Measurements from ENCODE around the gene PRKCE. TPM values are rescaled to one million over a fixed set of nuclear protein-coding genes. Genes with fewer than 3 reads are reported as not detected.
A peak's percentile ranks its signal among the peaks of the same experiment; 100 is the strongest.

PRKCE gene
- total RNA-seq, 1 donor from 2014 or later = 23.1 TPM

GRCh38 chr2:45724335-45724734 lies 72.9 kb downstream of the PRKCE start:
- DNase-seq (ENCODE audit: low read depth, low spot score) = no peak

GRCh38 chr2:45725731-45726130 lies 74.3 kb downstream of the PRKCE start:
- no peak for DNase-seq (ENCODE audit: low read depth, low spot score)

GRCh38 chr2:45726188-45726587 lies 74.7 kb downstream of the PRKCE start:
- DNase-seq (ENCODE audit: low read depth, low spot score) = no peak

- DNase-seq (ENCODE audit: low read depth, low spot score) = no peak
Observed at GRCh38 chr2:45728458-45728942, 77.0 kb downstream of the PRKCE start.

GRCh38 chr2:45729753-45730512 lies 78.5 kb downstream of the PRKCE start:
- no peak for DNase-seq (ENCODE audit: low read depth, low spot score)

GRCh38 chr2:45731141-45731540 lies 79.7 kb downstream of the PRKCE start:
- DNase-seq (ENCODE audit: low read depth, low spot score) = no peak

- DNase-seq (ENCODE audit: low read depth, low spot score) = no peak
Observed at GRCh38 chr2:45732436-45732835, 81.0 kb downstream of the PRKCE start.

- DNase-seq (ENCODE audit: low read depth, low spot score) = no peak
Observed at GRCh38 chr2:45732946-45733345, 81.5 kb downstream of the PRKCE start.

GRCh38 chr2:45734336-45734735 lies 82.9 kb downstream of the PRKCE start:
- no peak for DNase-seq (ENCODE audit: low read depth, low spot score)

GRCh38 chr2:45734952-45735351 lies 83.5 kb downstream of the PRKCE start:
- no peak for DNase-seq (ENCODE audit: low read depth, low spot score)

- no peak for DNase-seq (ENCODE audit: low read depth, low spot score)
Observed at GRCh38 chr2:45736757-45737704, 85.6 kb downstream of the PRKCE start.

GRCh38 chr2:45739796-45740485 lies 88.5 kb downstream of the PRKCE start:
- no peak for DNase-seq (ENCODE audit: low read depth, low spot score)

- no peak for DNase-seq (ENCODE audit: low read depth, low spot score)
Observed at GRCh38 chr2:45741161-45741850, 89.8 kb downstream of the PRKCE start.

GRCh38 chr2:45743531-45744396 lies 92.3 kb downstream of the PRKCE start:
- peak; percentile 68 for DNase-seq (ENCODE audit: low read depth, low spot score)

- DNase-seq (ENCODE audit: low read depth, low spot score) = no peak
Observed at GRCh38 chr2:45745231-45745630, 93.8 kb downstream of the PRKCE start.

GRCh38 chr2:45746888-45747287 lies 95.4 kb downstream of the PRKCE start:
- no peak for DNase-seq (ENCODE audit: low read depth, low spot score)

- DNase-seq (ENCODE audit: low read depth, low spot score) = no peak
Observed at GRCh38 chr2:45747363-45747762, 95.9 kb downstream of the PRKCE start.

- DNase-seq (ENCODE audit: low read depth, low spot score) = no peak
Observed at GRCh38 chr2:45748239-45748638, 96.8 kb downstream of the PRKCE start.

GRCh38 chr2:45750001-45750400 lies 98.5 kb downstream of the PRKCE start:
- DNase-seq (ENCODE audit: low read depth, low spot score) = no peak

- DNase-seq (ENCODE audit: low read depth, low spot score) = no peak
Observed at GRCh38 chr2:45750484-45750883, 99.0 kb downstream of the PRKCE start.
